Measurements from ENCODE around the gene ANKRD44.

Gene ANKRD44

DNA sequence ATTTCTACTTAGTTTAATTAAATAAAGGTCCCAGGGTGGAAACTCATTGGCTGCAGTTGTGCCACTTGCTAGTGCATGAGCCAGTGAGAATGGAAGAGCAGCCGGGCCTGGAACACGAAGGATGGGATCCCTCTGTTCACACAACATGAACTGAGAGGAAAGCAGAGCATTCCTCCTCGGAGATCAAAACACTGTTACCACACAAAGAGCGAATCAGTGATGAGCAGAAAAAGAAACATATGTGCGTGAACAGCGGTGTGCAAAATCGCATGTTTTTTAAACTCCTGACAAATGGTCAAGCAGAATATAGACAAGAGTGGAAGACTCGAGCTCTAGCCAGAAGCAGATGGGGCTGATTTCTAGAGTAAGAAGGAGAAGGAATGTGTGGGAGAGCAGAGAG is 28.4 kb upstream of the ANKRD44 start:
- no peak for DNase-seq (ENCODE audit: extremely low read depth, low read depth)
- H3K4me3 ChIP-seq (replicated peaks; ENCODE audit: low read depth, low read length), result no peak overlapping the region
- TF ChIP-seq, protein P1, sequence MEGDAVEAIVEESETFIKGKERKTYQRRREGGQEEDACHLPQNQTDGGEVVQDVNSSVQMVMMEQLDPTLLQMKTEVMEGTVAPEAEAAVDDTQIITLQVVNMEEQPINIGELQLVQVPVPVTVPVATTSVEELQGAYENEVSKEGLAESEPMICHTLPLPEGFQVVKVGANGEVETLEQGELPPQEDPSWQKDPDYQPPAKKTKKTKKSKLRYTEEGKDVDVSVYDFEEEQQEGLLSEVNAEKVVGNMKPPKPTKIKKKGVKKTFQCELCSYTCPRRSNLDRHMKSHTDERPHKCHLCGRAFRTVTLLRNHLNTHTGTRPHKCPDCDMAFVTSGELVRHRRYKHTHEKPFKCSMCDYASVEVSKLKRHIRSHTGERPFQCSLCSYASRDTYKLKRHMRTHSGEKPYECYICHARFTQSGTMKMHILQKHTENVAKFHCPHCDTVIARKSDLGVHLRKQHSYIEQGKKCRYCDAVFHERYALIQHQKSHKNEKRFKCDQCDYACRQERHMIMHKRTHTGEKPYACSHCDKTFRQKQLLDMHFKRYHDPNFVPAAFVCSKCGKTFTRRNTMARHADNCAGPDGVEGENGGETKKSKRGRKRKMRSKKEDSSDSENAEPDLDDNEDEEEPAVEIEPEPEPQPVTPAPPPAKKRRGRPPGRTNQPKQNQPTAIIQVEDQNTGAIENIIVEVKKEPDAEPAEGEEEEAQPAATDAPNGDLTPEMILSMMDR (IDR thresholded peaks at IDR 0.05; ENCODE audit: low read depth, low read length, missing control alignments), result no peak

DNA sequence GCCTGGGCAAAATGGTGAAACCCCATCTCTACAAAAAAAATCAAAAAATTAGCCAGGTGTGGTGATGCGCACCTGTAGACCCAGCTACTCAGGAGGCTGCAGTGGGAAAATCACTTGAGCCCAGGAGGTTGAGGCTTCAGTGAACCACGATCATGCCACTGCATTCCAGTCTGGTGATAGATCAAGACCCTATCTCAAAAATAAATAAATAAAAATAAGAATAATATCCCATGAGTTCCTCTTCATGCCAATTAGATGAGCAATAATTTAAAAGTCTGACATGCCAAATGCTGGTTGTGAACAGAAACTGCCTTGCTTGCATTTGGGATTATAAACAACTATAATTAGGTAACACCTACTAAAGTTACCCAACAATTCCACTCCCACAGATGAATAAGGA is 22.1 kb upstream of the ANKRD44 start:
- no peak for DNase-seq (ENCODE audit: extremely low read depth, low read depth)
- H3K4me3 ChIP-seq (replicated peaks; ENCODE audit: low read depth, low read length), result no peak overlapping the region
- TF ChIP-seq, protein P1 (IDR thresholded peaks at IDR 0.05; ENCODE audit: low read depth, low read length, missing control alignments), result no peak

DNA sequence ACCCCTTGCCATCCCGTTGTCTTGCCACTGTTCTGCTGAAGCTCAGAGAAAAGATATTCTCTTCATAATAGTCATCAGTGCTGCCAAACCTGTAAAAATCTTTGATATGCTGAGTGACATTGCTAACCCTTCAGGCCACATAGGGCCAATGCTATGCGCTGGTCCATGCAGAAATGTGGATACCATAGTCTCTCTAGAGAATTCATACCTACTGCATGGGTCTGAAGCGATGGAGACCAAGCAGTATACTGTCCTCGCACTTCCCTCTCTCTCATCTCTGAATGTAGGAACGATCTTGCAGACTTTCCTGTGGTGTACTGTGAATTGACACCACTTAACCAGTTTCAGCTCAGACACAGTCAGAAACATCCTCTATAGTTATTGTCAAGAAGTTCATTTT is 17.9 kb upstream of the ANKRD44 start:
- no peak overlapping the region for H3K4me3 ChIP-seq (replicated peaks; ENCODE audit: low read depth, low read length)
- no peak for DNase-seq (ENCODE audit: extremely low read depth, low read depth)
- TF ChIP-seq, protein P1 (IDR thresholded peaks at IDR 0.05; ENCODE audit: low read depth, low read length, missing control alignments), result no peak

DNA sequence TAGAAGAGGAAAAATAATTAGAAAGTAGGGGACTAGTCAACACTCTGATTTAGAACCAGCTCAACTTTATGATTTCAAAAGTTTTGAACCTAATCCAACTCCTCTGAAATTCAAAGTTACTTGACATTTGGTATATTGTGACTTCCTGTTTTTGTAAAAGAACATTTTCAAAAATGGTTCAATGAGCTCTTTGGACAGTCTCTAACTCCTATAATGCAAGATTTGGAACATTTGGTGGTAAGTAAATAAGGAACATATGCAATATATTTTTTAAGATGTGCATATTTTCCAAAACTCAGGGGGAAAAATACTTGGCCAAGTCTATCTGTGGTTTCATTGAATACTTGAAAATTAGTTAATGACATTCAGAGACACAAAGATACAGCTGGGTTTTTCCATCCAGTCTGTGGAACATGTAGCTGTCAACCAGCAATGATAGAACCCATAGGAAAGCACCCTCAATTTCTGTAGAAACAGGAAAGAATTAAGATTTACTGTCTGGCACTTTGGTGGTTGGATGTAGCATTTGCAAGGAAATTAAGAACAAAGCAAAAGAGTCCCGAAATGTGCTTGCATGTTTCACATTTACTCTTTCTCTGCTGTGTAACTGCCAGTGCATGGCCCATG is 17.0 kb upstream of the ANKRD44 start:
- TF ChIP-seq, protein P1 (IDR thresholded peaks at IDR 0.05; ENCODE audit: low read depth, low read length, missing control alignments), result no peak
- no peak for DNase-seq (ENCODE audit: extremely low read depth, low read depth)
- no peak overlapping the region for H3K4me3 ChIP-seq (replicated peaks; ENCODE audit: low read depth, low read length)

DNA sequence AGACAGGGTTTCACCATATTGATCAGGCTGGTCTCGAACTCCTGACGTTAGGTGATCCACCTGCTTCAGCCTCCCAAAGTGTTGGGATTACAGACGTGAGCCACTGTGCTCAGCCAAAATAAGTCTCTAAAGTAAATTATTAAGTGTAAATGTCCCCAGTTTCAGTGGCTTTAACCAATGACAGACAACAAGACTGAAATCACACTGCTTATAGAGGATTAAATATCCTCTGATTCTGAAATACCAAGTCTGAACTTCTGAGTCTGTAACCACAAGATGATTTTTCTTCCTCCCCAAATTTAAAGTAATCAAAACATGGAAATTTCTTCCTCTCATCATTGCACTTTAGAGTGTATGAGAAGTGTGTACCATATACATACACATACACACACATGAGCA is 16.5 kb upstream of the ANKRD44 start:
- DNase-seq (ENCODE audit: extremely low read depth, low read depth), result no peak
- TF ChIP-seq, protein P1 (IDR thresholded peaks at IDR 0.05; ENCODE audit: low read depth, low read length, missing control alignments), result no peak
- no peak overlapping the region for H3K4me3 ChIP-seq (replicated peaks; ENCODE audit: low read depth, low read length)

DNA sequence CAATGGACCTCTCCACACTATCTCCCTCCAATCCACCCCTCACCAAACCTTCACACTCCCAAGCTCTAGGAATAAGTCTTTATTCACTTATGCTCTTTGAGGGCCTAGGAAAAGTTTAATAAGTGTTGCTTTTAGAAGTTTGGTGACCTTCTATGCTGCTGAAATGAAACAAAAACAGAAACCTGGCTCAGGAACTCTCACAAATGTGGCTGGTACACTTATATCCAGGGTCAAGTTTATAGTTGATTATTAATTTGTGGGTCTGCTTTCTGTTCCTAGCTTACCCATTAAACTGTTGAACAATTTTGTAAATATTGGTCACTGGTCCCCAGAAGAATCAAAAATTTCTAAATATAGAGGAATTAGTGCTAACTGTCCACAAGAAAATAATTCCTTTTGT is 14.2 kb upstream of the ANKRD44 start:
- no peak for DNase-seq (ENCODE audit: extremely low read depth, low read depth)
- no peak overlapping the region for H3K4me3 ChIP-seq (replicated peaks; ENCODE audit: low read depth, low read length)
- TF ChIP-seq, protein P1 (IDR thresholded peaks at IDR 0.05; ENCODE audit: low read depth, low read length, missing control alignments), result no peak

All from HFF-Myc (cell line).